ENCODE results near the gene CATSPERB. TPM values are rescaled to one million over a fixed set of nuclear protein-coding genes. Genes with fewer than 3 reads are reported as not detected.

Gene CATSPERB
- polyA plus RNA-seq, 4 donors: 0.89 to 0.92 (median 0.92) TPM; not detected in 1

- H3K27ac ChIP-seq (ENCODE audit: low read depth in 1 of 3, low read length in 2 of 3): no peak overlapping the region
- H3K4me3 ChIP-seq (ENCODE audit: low read depth in 1 of 3, low read length in 3 of 3): no peak overlapping the region
- DNase-seq (no peak), FAIRE-seq (no peak)
- WGBS, 3 donors: 72 to 79% (median 73%) methylated on average over 4 of the region's 4 CpGs
- no peaks in the 10 kb centered on the region for H3K27me3 ChIP-seq (ENCODE audit: control insufficient read depth in 3 of 3, insufficient read depth in 3 of 3, low read length in 3 of 3)
- no peaks in the 10 kb centered on the region for H3K36me3 ChIP-seq (ENCODE audit: control insufficient read depth in 3 of 3, insufficient read depth in 2 of 3, low read depth in 1 of 3, low read length in 3 of 3)
- no peaks in the 10 kb centered on the region for H3K4me1 ChIP-seq (ENCODE audit: control insufficient read depth in 3 of 3, insufficient read depth in 2 of 3, low read depth in 1 of 3, low read length in 2 of 3)
- no peaks in the 10 kb centered on the region for H3K9me3 ChIP-seq (ENCODE audit: control insufficient read depth in 2 of 2, insufficient read depth in 1 of 2, low read depth in 1 of 2, low read length in 1 of 2)
Observed at GRCh38 chr14:91636604-91637003, 95.3 kb downstream of the CATSPERB start.

GRCh38 chr14:91624757-91625156 lies 107.1 kb downstream of the CATSPERB start:
- H3K4me3 ChIP-seq (ENCODE audit: low read depth in 1 of 3, low read length in 3 of 3): no peak overlapping the region
- no peaks in the 10 kb centered on the region for H3K4me1 ChIP-seq (ENCODE audit: control insufficient read depth in 3 of 3, insufficient read depth in 2 of 3, low read depth in 1 of 3, low read length in 2 of 3)
- no peaks in the 10 kb centered on the region for H3K27me3 ChIP-seq (ENCODE audit: control insufficient read depth in 3 of 3, insufficient read depth in 3 of 3, low read length in 3 of 3)
- FAIRE-seq (no peak), DNase-seq (no peak)
- H3K36me3 ChIP-seq (ENCODE audit: control insufficient read depth in 3 of 3, insufficient read depth in 2 of 3, low read depth in 1 of 3, low read length in 3 of 3): no peaks in the 10 kb centered on the region
- H3K9me3 ChIP-seq (ENCODE audit: control insufficient read depth in 2 of 2, insufficient read depth in 1 of 2, low read depth in 1 of 2, low read length in 1 of 2): no peaks in the 10 kb centered on the region
- H3K27ac ChIP-seq (ENCODE audit: low read depth in 1 of 3, low read length in 2 of 3): no peak overlapping the region
- 77 to 100% (median 94%) methylated on average over 1 of the region's 1 CpG for WGBS, 3 donors

GRCh38 chr14:91614187-91614586 lies 117.7 kb downstream of the CATSPERB start:
- Histone ChIP-seq H3K27ac (ENCODE audit: low read depth in 1 of 3, low read length in 2 of 3) (no peak overlapping the region), H3K27me3 (ENCODE audit: control insufficient read depth in 3 of 3, insufficient read depth in 3 of 3, low read length in 3 of 3) (no peaks in the 10 kb centered on the region), H3K4me1 (ENCODE audit: control insufficient read depth in 3 of 3, insufficient read depth in 2 of 3, low read depth in 1 of 3, low read length in 2 of 3) (no peaks in the 10 kb centered on the region), H3K4me3 (ENCODE audit: low read depth in 1 of 3, low read length in 3 of 3) (no peak overlapping the region), H3K9me3 (ENCODE audit: control insufficient read depth in 2 of 2, insufficient read depth in 1 of 2, low read depth in 1 of 2, low read length in 1 of 2) (peaks cover 0 to 5% of the 10 kb centered on the region in 2 donors), H3K36me3 (ENCODE audit: control insufficient read depth in 3 of 3, insufficient read depth in 2 of 3, low read depth in 1 of 3, low read length in 3 of 3) (no peaks in the 10 kb centered on the region)
- no peak for DNase-seq
- WGBS, 3 donors: 46 to 61% (median 49%) methylated on average over 2 of the region's 2 CpGs
- no peak for FAIRE-seq

GRCh38 chr14:91613459-91614112 lies 118.3 kb downstream of the CATSPERB start:
- H3K27ac ChIP-seq (ENCODE audit: low read depth in 1 of 3, low read length in 2 of 3): no peak overlapping the region
- 91 to 97% (median 94%) methylated on average over 6 of the region's 6 CpGs for WGBS, 3 donors

GRCh38 chr14:91611528-91611927 lies 120.4 kb downstream of the CATSPERB start:
- 65 to 74% (median 66%) methylated on average over 2 of the region's 2 CpGs for WGBS, 3 donors
- no peaks in the 10 kb centered on the region for H3K4me1 ChIP-seq (ENCODE audit: control insufficient read depth in 3 of 3, insufficient read depth in 2 of 3, low read depth in 1 of 3, low read length in 2 of 3)
- no peak overlapping the region for H3K4me3 ChIP-seq (ENCODE audit: low read depth in 1 of 3, low read length in 3 of 3)
- peaks cover 0 to 5% of the 10 kb centered on the region in 2 donors for H3K9me3 ChIP-seq (ENCODE audit: control insufficient read depth in 2 of 2, insufficient read depth in 1 of 2, low read depth in 1 of 2, low read length in 1 of 2)
- no peaks in the 10 kb centered on the region for H3K36me3 ChIP-seq (ENCODE audit: control insufficient read depth in 3 of 3, insufficient read depth in 2 of 3, low read depth in 1 of 3, low read length in 3 of 3)
- no peaks in the 10 kb centered on the region for H3K27me3 ChIP-seq (ENCODE audit: control insufficient read depth in 3 of 3, insufficient read depth in 3 of 3, low read length in 3 of 3)
- H3K27ac ChIP-seq (ENCODE audit: low read depth in 1 of 3, low read length in 2 of 3): no peak overlapping the region
- DNase-seq (no peak), FAIRE-seq (no peak)

More at GRCh38 chr14:91613459-91614112, 118.3 kb downstream of the CATSPERB start:
- FAIRE-seq (no peak), DNase-seq (no peak)
- Histone ChIP-seq H3K36me3 (ENCODE audit: control insufficient read depth in 3 of 3, insufficient read depth in 2 of 3, low read depth in 1 of 3, low read length in 3 of 3) (no peaks in the 10 kb centered on the region), H3K27me3 (ENCODE audit: control insufficient read depth in 3 of 3, insufficient read depth in 3 of 3, low read length in 3 of 3) (no peaks in the 10 kb centered on the region), H3K9me3 (ENCODE audit: control insufficient read depth in 2 of 2, insufficient read depth in 1 of 2, low read depth in 1 of 2, low read length in 1 of 2) (peaks cover 0 to 5% of the 10 kb centered on the region in 2 donors), H3K4me1 (ENCODE audit: control insufficient read depth in 3 of 3, insufficient read depth in 2 of 3, low read depth in 1 of 3, low read length in 2 of 3) (no peaks in the 10 kb centered on the region), H3K4me3 (ENCODE audit: low read depth in 1 of 3, low read length in 3 of 3) (no peak overlapping the region)

- Histone ChIP-seq H3K9me3 (ENCODE audit: control insufficient read depth in 2 of 2, insufficient read depth in 1 of 2, low read depth in 1 of 2, low read length in 1 of 2) (no peaks in the 10 kb centered on the region), H3K4me3 (ENCODE audit: low read depth in 1 of 3, low read length in 3 of 3) (no peak overlapping the region), H3K27me3 (ENCODE audit: control insufficient read depth in 3 of 3, insufficient read depth in 3 of 3, low read length in 3 of 3) (no peaks in the 10 kb centered on the region), H3K36me3 (ENCODE audit: control insufficient read depth in 3 of 3, insufficient read depth in 2 of 3, low read depth in 1 of 3, low read length in 3 of 3) (no peaks in the 10 kb centered on the region), H3K27ac (ENCODE audit: low read depth in 1 of 3, low read length in 2 of 3) (no peak overlapping the region), H3K4me1 (ENCODE audit: control insufficient read depth in 3 of 3, insufficient read depth in 2 of 3, low read depth in 1 of 3, low read length in 2 of 3) (no peaks in the 10 kb centered on the region)
- WGBS, 3 donors: 55 to 65% (median 64%) methylated on average over 3 of the region's 3 CpGs
- no peak for FAIRE-seq
- no peak for DNase-seq
Observed at GRCh38 chr14:91609161-91609560, 122.7 kb downstream of the CATSPERB start.

GRCh38 chr14:91607322-91608047 lies 124.4 kb downstream of the CATSPERB start:
- DNase-seq (peak in 1 of 2 donors; percentile 7), FAIRE-seq (no peak)
- H3K4me1 ChIP-seq (ENCODE audit: control insufficient read depth in 3 of 3, insufficient read depth in 2 of 3, low read depth in 1 of 3, low read length in 2 of 3): no peaks in the 10 kb centered on the region
- 76 to 78% (median 77%) methylated on average over 9 of the region's 9 CpGs for WGBS, 3 donors
- no peaks in the 10 kb centered on the region for H3K27me3 ChIP-seq (ENCODE audit: control insufficient read depth in 3 of 3, insufficient read depth in 3 of 3, low read length in 3 of 3)
- no peak overlapping the region for H3K4me3 ChIP-seq (ENCODE audit: low read depth in 1 of 3, low read length in 3 of 3)
- H3K27ac ChIP-seq (ENCODE audit: low read depth in 1 of 3, low read length in 2 of 3): no peak overlapping the region
- no peaks in the 10 kb centered on the region for H3K9me3 ChIP-seq (ENCODE audit: control insufficient read depth in 2 of 2, insufficient read depth in 1 of 2, low read depth in 1 of 2, low read length in 1 of 2)
- H3K36me3 ChIP-seq (ENCODE audit: control insufficient read depth in 3 of 3, insufficient read depth in 2 of 3, low read depth in 1 of 3, low read length in 3 of 3): no peaks in the 10 kb centered on the region

GRCh38 chr14:91606851-91607250 lies 125.0 kb downstream of the CATSPERB start:
- 62 to 75% (median 66%) methylated on average over 3 of the region's 3 CpGs for WGBS, 3 donors
- no peaks in the 10 kb centered on the region for H3K36me3 ChIP-seq (ENCODE audit: control insufficient read depth in 3 of 3, insufficient read depth in 2 of 3, low read depth in 1 of 3, low read length in 3 of 3)
- no peak for FAIRE-seq

More at GRCh38 chr14:91606851-91607250, 125.0 kb downstream of the CATSPERB start:
- Histone ChIP-seq H3K9me3 (ENCODE audit: control insufficient read depth in 2 of 2, insufficient read depth in 1 of 2, low read depth in 1 of 2, low read length in 1 of 2) (no peaks in the 10 kb centered on the region), H3K27ac (ENCODE audit: low read depth in 1 of 3, low read length in 2 of 3) (no peak overlapping the region), H3K4me3 (ENCODE audit: low read depth in 1 of 3, low read length in 3 of 3) (no peak overlapping the region), H3K27me3 (ENCODE audit: control insufficient read depth in 3 of 3, insufficient read depth in 3 of 3, low read length in 3 of 3) (no peaks in the 10 kb centered on the region), H3K4me1 (ENCODE audit: control insufficient read depth in 3 of 3, insufficient read depth in 2 of 3, low read depth in 1 of 3, low read length in 2 of 3) (no peaks in the 10 kb centered on the region)
- no peak for DNase-seq

Data from small intestine (tissue), 7 donors.